H9 (cell line): ENCODE measurements around the gene DCLRE1A. TPM values are rescaled to one million over a fixed set of nuclear protein-coding genes. Genes with fewer than 3 reads are reported as not detected.

Source experiments
- DNase-seq: peaks from one replicate; pipeline ENCODE4 v3.0.0-alpha.2; 2017
- H2AFZ ChIP-seq: one replicate; pipeline ENCODE4 v1.6.1; 2013; ENCODE audit warnings: mild to moderate bottlenecking, low read length, control low read depth, moderate library complexity
- H2AK5ac ChIP-seq: 2 replicates; pipeline ENCODE4 v1.6.1; 2013; ENCODE audit warnings: low read length, control low read depth, mixed read lengths; ENCODE audit not compliant: insufficient read length
- H2BK120ac ChIP-seq: one replicate; pipeline ENCODE4 v1.6.1; 2013; ENCODE audit warnings: low read depth, mild to moderate bottlenecking, low read length, control low read depth, inconsistent platforms; ENCODE audit not compliant: poor library complexity, severe bottlenecking
- H2BK12ac ChIP-seq: 2 replicates; pipeline ENCODE4 v1.6.1; 2013; ENCODE audit warnings: low read length, control low read depth, mixed read lengths, low read depth; ENCODE audit not compliant: insufficient read length
- H2BK15ac ChIP-seq: 2 replicates; pipeline ENCODE4 v1.6.1; 2013; ENCODE audit warnings: low read depth, low read length, control low read depth
- H2BK20ac ChIP-seq: one replicate; pipeline ENCODE4 v1.6.1; 2013; ENCODE audit warnings: low read depth, mild to moderate bottlenecking, low read length, control low read depth, inconsistent platforms; ENCODE audit not compliant: poor library complexity, severe bottlenecking
- H2BK5ac ChIP-seq: 2 replicates; pipeline ENCODE4 v1.6.1; 2013; ENCODE audit warnings: low read length, control low read depth, mixed read lengths; ENCODE audit not compliant: insufficient read length
- H3K14ac ChIP-seq: 2 replicates; pipeline ENCODE4 v1.6.1; 2013; ENCODE audit warnings: low read length, control low read depth; ENCODE audit not compliant: insufficient read depth
- H3K18ac ChIP-seq: 2 replicates; pipeline ENCODE4 v1.6.1; 2013; ENCODE audit warnings: low read depth, mild to moderate bottlenecking, mixed read lengths, low read length, control low read depth; ENCODE audit not compliant: insufficient read length
- H3K23ac ChIP-seq: 2 replicates; pipeline ENCODE4 v1.6.1; 2013; ENCODE audit warnings: low read length, control low read depth, mixed read lengths, low read depth; ENCODE audit not compliant: insufficient read length
- H3K23me2 ChIP-seq: 2 replicates; pipeline ENCODE4 v1.6.1; 2013; ENCODE audit warnings: low read depth, mild to moderate bottlenecking, mixed read lengths, low read length, control low read depth; ENCODE audit not compliant: insufficient read length, poor library complexity, severe bottlenecking
- H3K27ac ChIP-seq: 2 replicates; pipeline ENCODE4 v1.5.1; 2013; ENCODE audit warnings: low read length, control low read depth, mixed read lengths, low read depth; ENCODE audit not compliant: insufficient read length
- H3K27me3 ChIP-seq: 2 replicates; pipeline ENCODE4 v1.6.1; 2013; ENCODE audit warnings: low read length, control low read depth, inconsistent platforms; ENCODE audit not compliant: insufficient read depth
- H3K4ac ChIP-seq: 2 replicates; pipeline ENCODE4 v1.6.1; 2013; ENCODE audit warnings: low read depth, mild to moderate bottlenecking, control low read depth, inconsistent platforms, low read length, moderate library complexity
- H3K4me1 ChIP-seq: 2 replicates; pipeline ENCODE4 v1.6.1; 2013; ENCODE audit warnings: low read length, control low read depth, inconsistent platforms; ENCODE audit not compliant: insufficient read depth
- H3K4me2 ChIP-seq: 2 replicates; pipeline ENCODE4 v1.6.1; 2013; ENCODE audit warnings: low read length, control low read depth, mixed read lengths; ENCODE audit not compliant: insufficient read length, insufficient read depth
- H3K56ac ChIP-seq: 2 replicates; pipeline ENCODE4 v1.6.1; 2013; ENCODE audit warnings: low read depth, mild to moderate bottlenecking, mixed read lengths, low read length, control low read depth; ENCODE audit not compliant: insufficient read length
- H3K79me1 ChIP-seq: 2 replicates; pipeline ENCODE4 v1.6.1; 2013; ENCODE audit warnings: low read depth, mild to moderate bottlenecking, moderate library complexity, low read length, control low read depth, inconsistent platforms; ENCODE audit not compliant: insufficient read depth, poor library complexity, severe bottlenecking
- H3K79me2 ChIP-seq: 2 replicates; pipeline ENCODE4 v1.6.1; 2013; ENCODE audit warnings: low read length, control low read depth, inconsistent platforms; ENCODE audit not compliant: insufficient read depth
- H3K9ac ChIP-seq: 2 replicates; pipeline ENCODE4 v1.6.1; 2013; ENCODE audit warnings: low read length, control low read depth, mixed read lengths; ENCODE audit not compliant: insufficient read length; ENCODE audit errors: extremely low read depth
- H3K9me3 ChIP-seq: one replicate; pipeline ENCODE4 v1.6.1; 2013; ENCODE audit warnings: low read depth, low read length, inconsistent platforms; ENCODE audit not compliant: control insufficient read depth
- H3T11ph ChIP-seq: one replicate; pipeline ENCODE4 v1.6.1; 2013; ENCODE audit warnings: mild to moderate bottlenecking, low read length, control low read depth, inconsistent platforms
- H4K20me1 ChIP-seq: one replicate; pipeline ENCODE4 v1.6.1; 2013; ENCODE audit not compliant: control insufficient read depth, insufficient read length, insufficient read depth
- H4K5ac ChIP-seq: 2 replicates; pipeline ENCODE4 v1.6.1; 2013; ENCODE audit warnings: low read depth, mild to moderate bottlenecking, mixed read lengths, low read length, control low read depth; ENCODE audit not compliant: insufficient read length
- H4K8ac ChIP-seq: replicated peaks from 2 replicates; pipeline ENCODE4 v1.6.1; 2013; ENCODE audit warnings: low read length, control low read depth, mixed read lengths, low read depth; ENCODE audit not compliant: insufficient read length
- H4K91ac ChIP-seq: 2 replicates; pipeline ENCODE4 v1.6.1; 2013; ENCODE audit warnings: low read depth, mild to moderate bottlenecking, moderate library complexity, mixed read lengths, low read length, control low read depth; ENCODE audit not compliant: insufficient read length
- H3K27ac Mint-ChIP-seq, 3 experiments: 2 replicates in 2 of 3; 3 replicates in 1 of 3; pipeline ENCODE4 v1.8.0; 2020 to 2021; ENCODE audit warnings: mixed read lengths in 3 of 3, mild to moderate bottlenecking in 1 of 3, moderate library complexity in 1 of 3
- H3K27me3 Mint-ChIP-seq: 2 replicates; pipeline ENCODE4 v1.8.0; 2021; ENCODE audit warnings: low read depth, mild to moderate bottlenecking, moderate library complexity, mixed read lengths
- H3K36me3 Mint-ChIP-seq, 3 experiments: 2 replicates in 2 of 3; 3 replicates in 1 of 3; pipeline ENCODE4 v1.8.0; 2020 to 2021; ENCODE audit warnings: low read depth in 3 of 3, mixed read lengths in 3 of 3; ENCODE audit not compliant: insufficient read depth in 1 of 3
- H3K4me1 Mint-ChIP-seq, 2 experiments: 2 replicates each; pipeline ENCODE4 v1.8.0; 2020; ENCODE audit warnings: mixed read lengths in 2 of 2
- H3K4me3 Mint-ChIP-seq, 2 experiments: 2 replicates in 1 of 2; 3 replicates in 1 of 2; pipeline ENCODE4 v1.8.0; 2020 to 2021; ENCODE audit warnings: mild to moderate bottlenecking in 2 of 2, mixed read lengths in 2 of 2, moderate library complexity in 1 of 2
- H3K9me3 Mint-ChIP-seq, 2 experiments: 2 replicates in 1 of 2; 3 replicates in 1 of 2; pipeline ENCODE4 v1.8.0; 2020; ENCODE audit warnings: mild to moderate bottlenecking in 2 of 2, mixed read lengths in 2 of 2, moderate library complexity in 1 of 2
- CTCF ChIP-seq: fragments of 200-600 bp; sonication (generic); conservative IDR thresholded peaks from 3 replicates; pipeline ENCODE4 v1.8.0; 2021; ENCODE audit warnings: antibody characterized with exemption, mild to moderate bottlenecking
- WGBS: extraction: QIAGEN DNeasy Blood & Tissue Kit; methylation state at CpG from one replicate; pipeline ENCODE4 v1.1.7; 2013; ENCODE audit warnings: missing lambda C conversion rate, low lambda C conversion rate, mixed read lengths; ENCODE audit not compliant: insufficient read length; ENCODE audit errors: extremely low coverage; 5-methylcytosine and 5-hydroxymethylcytosine counted together
- total RNA-seq: library from RNA; stranded (reverse); gene quantifications from 2 replicates; pipeline ENCODE4 v1.2.1, GENCODE V29; 2021

The DCLRE1A gene
- total RNA-seq, 1 experiment from 2014 or later, result 9.9 TPM

DNA sequence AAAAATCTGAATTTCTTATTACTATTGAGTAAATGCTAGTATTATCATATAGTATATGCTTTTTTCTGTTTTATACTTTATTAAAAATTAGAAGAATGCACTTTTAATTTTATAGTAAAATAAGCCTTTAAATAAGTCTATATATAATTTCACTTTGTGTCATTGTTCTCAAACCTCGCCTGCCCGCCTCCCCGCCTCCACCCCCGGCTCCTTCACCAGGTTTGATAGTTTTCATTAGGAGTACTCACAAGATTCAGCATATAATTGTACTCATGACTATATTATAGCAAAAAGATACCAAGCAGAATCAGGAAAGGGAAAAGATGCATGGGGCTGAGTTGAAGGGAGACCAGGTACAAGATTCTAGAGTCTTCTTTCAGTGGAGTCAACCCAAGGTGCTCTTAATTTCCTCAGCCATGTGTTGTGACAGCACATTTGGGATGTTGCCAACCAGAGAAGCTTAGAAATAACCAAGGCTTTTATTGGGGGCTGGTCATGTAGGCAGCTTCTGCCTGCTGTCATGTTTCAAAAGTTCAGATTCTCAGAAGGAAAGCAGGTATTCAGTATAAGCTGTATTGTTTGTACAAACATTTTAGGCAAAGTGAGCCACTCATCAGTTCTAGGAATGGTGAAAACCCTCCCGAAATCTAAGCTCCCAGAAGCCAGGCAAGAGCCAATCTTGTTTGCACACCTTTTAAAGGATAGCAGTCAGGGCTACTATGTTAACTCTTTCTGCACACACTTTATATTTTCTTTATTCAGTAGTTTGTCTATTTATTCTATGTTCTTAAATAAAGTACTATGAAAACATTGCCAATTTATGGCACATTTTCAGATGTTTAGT is 12.9 kb upstream of the DCLRE1A start:
- Histone ChIP-seq H3K4ac (no peak overlapping the region), H3K27me3 (no peaks in the 10 kb centered on the region), H3K14ac (no peak overlapping the region), H2BK12ac (no peak overlapping the region), H3K18ac (no peak overlapping the region), H2BK20ac (no peak overlapping the region), H4K91ac (no peak overlapping the region), H3K79me2 (0 out of 2 replicates have a peak, but pooled peaks cover 2% of the 10 kb centered on the region), H3K9ac (no peak overlapping the region), H3K56ac (no peak overlapping the region), H2AFZ (no peak overlapping the region), H4K5ac (no peak overlapping the region), H4K8ac (no peak overlapping the region), H3K79me1 (peaks cover 2% of the 10 kb centered on the region), H3K27ac (no peak overlapping the region), H3K23ac (no peak overlapping the region), H3K4me1 (no peaks in the 10 kb centered on the region), H3T11ph (no peak overlapping the region), H2BK120ac (no peak overlapping the region), H2BK5ac (no peak overlapping the region), H3K4me2 (no peak overlapping the region), H4K20me1 (no peaks in the 10 kb centered on the region), H2AK5ac (no peak overlapping the region), H2BK15ac (no peak overlapping the region), H3K9me3 (no peaks in the 10 kb centered on the region), H3K23me2 (no peaks in the 10 kb centered on the region)
- H3K9me3 Mint-ChIP-seq, result peaks cover 1 to 3% of the 10 kb centered on the region in 2 experiments; a peak in 2 of 5 replicates
- peaks cover 14 to 37% (median 23%) of the 10 kb centered on the region in 3 experiments for H3K36me3 Mint-ChIP-seq
- no peaks in the 10 kb centered on the region for H3K4me1 Mint-ChIP-seq
- no peak for TF ChIP-seq CTCF
- WGBS, result no CpG with 5 or more reads among the region's 5 CpGs
- DNase-seq, result no peak
- H3K4me3 Mint-ChIP-seq, result no peak overlapping the region
- no peak overlapping the region for H3K27ac Mint-ChIP-seq
- no peaks in the 10 kb centered on the region for H3K27me3 Mint-ChIP-seq
